Thyroid gland (tissue), 4 donors: ENCODE results near the gene GPR148.

ENCODE experiments used
- POLR2A ChIP-seq, 2 donors: fragments of 450-650 bp; IDR thresholded peaks; one replicate each; pipeline ENCODE4 v1.6.1; 2017; ENCODE audit warnings: antibody characterized with exemption in 2 of 2, mild to moderate bottlenecking in 2 of 2, moderate library complexity in 1 of 2
- TF ChIP-seq, protein P1 (sequence below), 6 experiments: fragments of 200-600 bp in 3 of 6; fragments of 450-650 bp in 3 of 6; sonication (generic) in 3 of 6; IDR thresholded peaks; one replicate each; pipeline ENCODE4 v1.5.1; 2016 to 2019; ENCODE audit warnings: antibody characterized with exemption in 6 of 6, mild to moderate bottlenecking in 2 of 6, inconsistent platforms in 1 of 6, moderate library complexity in 1 of 6

DNA sequence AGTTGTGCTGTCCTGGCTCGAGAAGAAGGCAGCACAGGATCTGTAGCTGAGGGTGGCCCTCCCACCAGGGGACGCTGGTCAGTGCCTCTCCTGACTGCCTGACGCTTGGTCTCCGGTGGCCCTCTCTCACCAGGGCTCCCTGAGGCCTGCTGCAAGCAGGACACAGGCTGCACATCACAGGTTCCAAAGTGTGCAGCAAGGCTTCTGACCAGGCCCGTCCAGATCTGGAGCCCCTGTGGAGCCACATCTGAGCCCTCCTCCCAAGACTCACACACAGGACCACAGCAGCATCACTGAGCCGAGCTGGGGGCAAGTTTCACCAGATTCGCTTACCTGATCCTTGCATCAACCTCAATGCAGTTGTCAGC lies 38.5 kb downstream of the GPR148 start:
- no peak for TF ChIP-seq POLR2A (IDR thresholded peaks at IDR 0.05)
- TF ChIP-seq, protein P1, sequence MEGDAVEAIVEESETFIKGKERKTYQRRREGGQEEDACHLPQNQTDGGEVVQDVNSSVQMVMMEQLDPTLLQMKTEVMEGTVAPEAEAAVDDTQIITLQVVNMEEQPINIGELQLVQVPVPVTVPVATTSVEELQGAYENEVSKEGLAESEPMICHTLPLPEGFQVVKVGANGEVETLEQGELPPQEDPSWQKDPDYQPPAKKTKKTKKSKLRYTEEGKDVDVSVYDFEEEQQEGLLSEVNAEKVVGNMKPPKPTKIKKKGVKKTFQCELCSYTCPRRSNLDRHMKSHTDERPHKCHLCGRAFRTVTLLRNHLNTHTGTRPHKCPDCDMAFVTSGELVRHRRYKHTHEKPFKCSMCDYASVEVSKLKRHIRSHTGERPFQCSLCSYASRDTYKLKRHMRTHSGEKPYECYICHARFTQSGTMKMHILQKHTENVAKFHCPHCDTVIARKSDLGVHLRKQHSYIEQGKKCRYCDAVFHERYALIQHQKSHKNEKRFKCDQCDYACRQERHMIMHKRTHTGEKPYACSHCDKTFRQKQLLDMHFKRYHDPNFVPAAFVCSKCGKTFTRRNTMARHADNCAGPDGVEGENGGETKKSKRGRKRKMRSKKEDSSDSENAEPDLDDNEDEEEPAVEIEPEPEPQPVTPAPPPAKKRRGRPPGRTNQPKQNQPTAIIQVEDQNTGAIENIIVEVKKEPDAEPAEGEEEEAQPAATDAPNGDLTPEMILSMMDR (IDR thresholded peaks at IDR 0.05) = no peak
